Dendritic cell treated with granulocyte-macrophage colony-stimulating factor and Interleukin-4, amounts not matched to agents 40 ng/mL and 50 ng/mL, for 4 days (primary cell): ENCODE results near the gene LIPN.

ENCODE experiments used
- H3K27ac Mint-ChIP-seq: one replicate; pipeline ENCODE4 v1.8.0; 2022; ENCODE audit warnings: mild to moderate bottlenecking, mixed read lengths
- H3K27me3 Mint-ChIP-seq: one replicate; pipeline ENCODE4 v1.8.0; 2022; ENCODE audit warnings: mild to moderate bottlenecking, mixed read lengths
- H3K36me3 Mint-ChIP-seq: one replicate; pipeline ENCODE4 v1.8.0; 2022; ENCODE audit warnings: low read depth, mixed read lengths
- H3K4me1 Mint-ChIP-seq: one replicate; pipeline ENCODE4 v1.8.0; 2022; ENCODE audit warnings: low read depth, mixed read lengths
- H3K4me3 Mint-ChIP-seq: one replicate; pipeline ENCODE4 v1.8.0; 2022; ENCODE audit warnings: mild to moderate bottlenecking, moderate library complexity, mixed read lengths
- H3K9me3 Mint-ChIP-seq: one replicate; pipeline ENCODE4 v1.8.0; 2022; ENCODE audit warnings: mixed read lengths
- intact Hi-C: fragments of 100-400 bp; cut with micrococcal nuclease; formaldehyde crosslinking; loops from one replicate; pipeline ENCODE4 v1.15.0; 2022

Gene LIPN

GRCh38 chr10:88820748-88821401, 61.1 kb downstream of the LIPN start:
- H3K4me1 Mint-ChIP-seq = no peaks in the 10 kb centered on the region
- H3K4me3 Mint-ChIP-seq = no peak overlapping the region
- intact Hi-C loops = no loop called here
- H3K27ac Mint-ChIP-seq = no peak overlapping the region
- no peaks in the 10 kb centered on the region for H3K9me3 Mint-ChIP-seq
- no peaks in the 10 kb centered on the region for H3K27me3 Mint-ChIP-seq
- H3K36me3 Mint-ChIP-seq = no peaks in the 10 kb centered on the region

GRCh38 chr10:88826388-88826787, 66.6 kb downstream of the LIPN start:
- H3K27ac Mint-ChIP-seq = no peak overlapping the region
- no peaks in the 10 kb centered on the region for H3K9me3 Mint-ChIP-seq
- no peaks in the 10 kb centered on the region for H3K4me1 Mint-ChIP-seq
- intact Hi-C loops = no loop called here
- no peaks in the 10 kb centered on the region for H3K36me3 Mint-ChIP-seq
- H3K27me3 Mint-ChIP-seq = no peaks in the 10 kb centered on the region
- H3K4me3 Mint-ChIP-seq = no peak overlapping the region

DNA sequence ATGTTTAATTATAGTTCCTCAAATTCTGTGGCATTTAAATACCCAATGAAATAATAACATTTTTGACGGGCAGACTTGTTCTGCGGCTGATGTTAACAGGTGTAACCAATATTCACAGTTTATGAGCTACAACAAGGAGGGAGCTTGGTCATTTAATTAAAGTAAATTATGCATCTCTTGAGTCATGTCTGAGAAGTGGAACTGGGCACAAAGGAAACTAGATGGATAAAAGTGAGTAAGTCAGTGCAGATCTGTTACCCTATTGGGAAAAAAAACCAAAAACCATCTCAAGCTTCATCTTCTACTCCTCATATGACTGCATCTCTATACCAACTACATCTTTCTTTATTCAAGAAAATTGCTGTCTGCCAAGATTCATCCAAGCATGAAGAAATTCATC, 67.9 kb downstream of the LIPN start:
- Mint-ChIP-seq H3K36me3 (no peaks in the 10 kb centered on the region), H3K9me3 (no peaks in the 10 kb centered on the region), H3K27me3 (no peaks in the 10 kb centered on the region), H3K27ac (no peak overlapping the region), H3K4me3 (no peak overlapping the region), H3K4me1 (peaks cover 2% of the 10 kb centered on the region)
- intact Hi-C loops = no loop called here

DNA sequence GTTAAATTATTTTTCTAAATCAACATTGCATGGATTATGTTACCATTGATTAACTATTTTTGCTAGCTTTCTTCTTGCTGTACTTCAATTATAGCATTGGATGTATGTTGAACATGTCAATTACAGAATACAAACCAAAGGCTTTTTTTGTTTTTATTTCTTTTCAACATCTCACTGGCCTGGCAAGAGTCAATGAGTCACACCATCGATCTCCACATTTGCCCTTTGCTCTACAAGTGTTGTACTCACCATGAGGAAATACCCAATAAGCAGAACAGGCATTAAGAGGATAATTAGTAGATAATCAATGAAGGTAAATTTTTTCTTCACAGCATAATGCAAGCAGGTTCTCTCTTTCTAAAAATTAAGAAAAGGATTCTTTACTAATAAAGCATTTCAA, 68.5 kb downstream of the LIPN start:
- Mint-ChIP-seq H3K36me3 (no peaks in the 10 kb centered on the region), H3K27ac (no peak overlapping the region), H3K9me3 (no peaks in the 10 kb centered on the region), H3K27me3 (no peaks in the 10 kb centered on the region), H3K4me3 (no peak overlapping the region), H3K4me1 (peaks cover 9% of the 10 kb centered on the region)
- intact Hi-C loops = no loop called here
